ENCODE results near the gene TAF8. TPM values are rescaled to one million over a fixed set of nuclear protein-coding genes. Genes with fewer than 3 reads are reported as not detected.

Gene TAF8
- total and polyA plus RNA-seq, 10 of the 15 experiments (the other 5 are each of a cell fraction or from before 2014, with no cell fraction given): 11.7 to 30.9 (median 19.9) TPM

- no peak for TF ChIP-seq PBX3 (IDR thresholded peaks at IDR 0.05; ENCODE audit: insufficient replicate concordance, low read depth, low read length)
- TF ChIP-seq MTA2 (IDR thresholded peaks at IDR 0.05; ENCODE audit: low read depth): peak; percentile 72
- no peak for TF ChIP-seq NR2C1 (IDR thresholded peaks at IDR 0.05)
- TF ChIP-seq YBX1 (IDR thresholded peaks at IDR 0.05): no peak
- TF ChIP-seq EGR1 (IDR thresholded peaks at IDR 0.05; ENCODE audit: borderline replicate concordance in 1 of 2, low read depth in 2 of 2, low read length in 2 of 2): no peak
- peak; percentile 55 for TF ChIP-seq CREM (IDR thresholded peaks at IDR 0.05; ENCODE audit: low read depth)
- no peak for TF ChIP-seq ZBTB33 (IDR thresholded peaks at IDR 0.05)
- TF ChIP-seq ZNF384 (IDR thresholded peaks at IDR 0.05; ENCODE audit: borderline replicate concordance, low read depth, low read length): no peak
- TF ChIP-seq BRCA1 (IDR thresholded peaks at IDR 0.05; ENCODE audit: low read depth, low read length): no peak
- no peak for TF ChIP-seq RBBP5 (conservative IDR thresholded peaks at IDR 0.05)
- TF ChIP-seq IKZF1 (conservative IDR thresholded peaks at IDR 0.05): peak; percentile 92
- peak; percentile 12; the same call in 1 of the 2 replicates for TF ChIP-seq SMC3 (IDR thresholded peaks at IDR 0.05; ENCODE audit: borderline replicate concordance, low read length)
- no peak for TF ChIP-seq MLLT1 (IDR thresholded peaks at IDR 0.05)
- peak; percentile 91 for TF ChIP-seq IKZF2 (IDR thresholded peaks at IDR 0.05)
- TF ChIP-seq YY1 (IDR thresholded peaks at IDR 0.05; ENCODE audit: low read depth, low read length): peak; percentile 62; the same call in 1 of the 2 replicates
- TF ChIP-seq BMI1 (IDR thresholded peaks at IDR 0.05; ENCODE audit: borderline replicate concordance): no peak
- TF ChIP-seq ESRRA (IDR thresholded peaks at IDR 0.05; ENCODE audit: low read length): no peak
- no peak for TF ChIP-seq CBX5 (IDR thresholded peaks at IDR 0.05; ENCODE audit: low read depth)
- TF ChIP-seq BCLAF1 (IDR thresholded peaks at IDR 0.05): no peak
- no peak for TF ChIP-seq SUZ12 (IDR thresholded peaks at IDR 0.05; ENCODE audit: unreplicated experiment)
- no peak for TF ChIP-seq ZNF622 (IDR thresholded peaks at IDR 0.05)
- TF ChIP-seq ZNF207 (IDR thresholded peaks at IDR 0.05; ENCODE audit: borderline replicate concordance): no peak
- TF ChIP-seq KDM1A (IDR thresholded peaks at IDR 0.05; ENCODE audit: borderline replicate concordance): no peak
- TF ChIP-seq NRF1 (conservative IDR thresholded peaks at IDR 0.05; ENCODE audit: low read depth, low read length): no peak
- no peak for TF ChIP-seq SIX5 (IDR thresholded peaks at IDR 0.05; ENCODE audit: low read depth, low read length, severe bottlenecking)
These were observed 25.1 kb upstream of the TAF8 start (continued) for GRCh38 chr6:42025066-42025844.

Data from GM12878 (cell line).